H1 (cell line): ENCODE measurements around the gene IFITM10. TPM values are rescaled to one million over a fixed set of nuclear protein-coding genes. Genes with fewer than 3 reads are reported as not detected.

Experiments used
- CTCF ChIA-PET: fragments of 300-600 bp; sonication (Branson Sonifier 250); formaldehyde crosslinking; loops from one replicate; lab custom pipeline; 2021; ENCODE audit not compliant: partially characterized antibody; lab: Charles Lee
- POLR2A ChIA-PET: fragments of 300-600 bp; sonication (Branson Sonifier 250); formaldehyde crosslinking; loops from one replicate; lab custom pipeline; 2021; ENCODE audit warnings: inconsistent platforms; ENCODE audit not compliant: partially characterized antibody; lab: Charles Lee
- DNase-seq, 2 experiments: peaks; one replicate each; pipeline versions ENCODE4 v3.0.0 to v3.0.0-alpha.2; 2010 to 2022; ENCODE audit warnings: low spot score in 2 of 2, low read depth in 1 of 2, mixed read lengths in 1 of 2
- FAIRE-seq: peaks from 2 replicates; lab custom pipeline; 2011; peaks lifted over from hg19 to GRCh38; lab: Jason Lieb, UNC
- H2AFZ ChIP-seq: 2 replicates; pipeline ENCODE4 v1.8.1; 2012; ENCODE audit warnings: low read length, inconsistent platforms
- H2AK5ac ChIP-seq: 2 replicates; pipeline ENCODE4 v1.6.1; 2013; ENCODE audit warnings: low read depth, low read length
- H2BK120ac ChIP-seq: replicated peaks from 2 replicates; pipeline ENCODE3; 2013; ENCODE audit warnings: low read depth, low read length, inconsistent platforms
- H2BK12ac ChIP-seq: 2 replicates; pipeline ENCODE4 v1.6.1; 2013; ENCODE audit warnings: low read depth, low read length
- H2BK15ac ChIP-seq: 2 replicates; pipeline ENCODE4 v1.6.1; 2013; ENCODE audit warnings: low read length
- H2BK20ac ChIP-seq: 2 replicates; pipeline ENCODE4 v1.6.1; 2013; ENCODE audit warnings: low read length
- H2BK5ac ChIP-seq: 2 replicates; pipeline ENCODE4 v1.6.1; 2013; ENCODE audit warnings: low read depth, low read length
- H3K14ac ChIP-seq: 2 replicates; pipeline ENCODE4 v1.6.1; 2013; ENCODE audit warnings: inconsistent platforms; ENCODE audit not compliant: insufficient read length
- H3K18ac ChIP-seq: 2 replicates; pipeline ENCODE4 v1.6.1; 2013; ENCODE audit warnings: low read length; ENCODE audit errors: extremely low read depth
- H3K23ac ChIP-seq: 2 replicates; pipeline ENCODE4 v1.6.1; 2013; ENCODE audit warnings: inconsistent platforms; ENCODE audit not compliant: insufficient read length
- H3K23me2 ChIP-seq: 2 replicates; pipeline ENCODE4 v1.6.1; 2013; ENCODE audit warnings: low read depth, low read length
- H3K27ac ChIP-seq: 2 replicates; pipeline ENCODE4 v1.6.1; 2011; ENCODE audit warnings: low read depth, low read length, inconsistent platforms
- H3K27me3 ChIP-seq, 4 experiments: replicated peaks in 1 of 4; 1 replicate in 1 of 4; 2 replicates in 3 of 4; pipeline versions ENCODE4 v1.6.1 to v1.8.1; 2011 to 2013; ENCODE audit warnings: low read length in 3 of 4, mild to moderate bottlenecking in 3 of 4, inconsistent platforms in 2 of 4, mixed read lengths in 2 of 4, moderate library complexity in 1 of 4; ENCODE audit not compliant: control insufficient read depth in 3 of 4, insufficient read depth in 3 of 4; ENCODE audit errors: extremely low read depth in 1 of 4
- H3K36me3 ChIP-seq, 4 experiments: 2 replicates each; pipeline versions ENCODE4 v1.6.1 to v1.8.1; 2011 to 2013; ENCODE audit warnings: mild to moderate bottlenecking in 4 of 4, low read length in 3 of 4, moderate library complexity in 2 of 4, control low read depth in 1 of 4, inconsistent platforms in 1 of 4; ENCODE audit not compliant: insufficient read depth in 4 of 4, control insufficient read depth in 2 of 4
- H3K4ac ChIP-seq: replicated peaks from 2 replicates; pipeline ENCODE3; 2013; ENCODE audit warnings: low read length, low read depth, mixed read lengths, inconsistent platforms; ENCODE audit not compliant: insufficient read length
- H3K4me1 ChIP-seq, 4 experiments: replicated peaks in 1 of 4; 1 replicate in 1 of 4; 2 replicates in 3 of 4; pipeline versions ENCODE4 v1.6.1 to v1.8.1; 2011 to 2013; ENCODE audit warnings: low read length in 3 of 4, inconsistent platforms in 2 of 4, mixed read lengths in 1 of 4; ENCODE audit not compliant: insufficient read depth in 4 of 4, control insufficient read depth in 3 of 4
- H3K4me2 ChIP-seq, 2 experiments: 2 replicates each; pipeline versions ENCODE4 v1.6.1 to v1.8.1; 2011 to 2013; ENCODE audit warnings: low read depth in 2 of 2, low read length in 2 of 2, control low read depth in 1 of 2, inconsistent platforms in 1 of 2, mild to moderate bottlenecking in 1 of 2; ENCODE audit not compliant: insufficient read depth in 1 of 2
- H3K4me3 ChIP-seq, 4 experiments: fragments of 200-600, 300-600 bp in 1 of 4; sonication (generic), shearing (Covaris generic), sonication (Bioruptor Twin) in 1 of 4; 2 replicates each; pipeline versions ENCODE4 v1.5.1 to v1.8.1; 2011 to 2016; ENCODE audit warnings: low read length in 4 of 4, low read depth in 3 of 4, control low read depth in 2 of 4, inconsistent platforms in 2 of 4, mild to moderate bottlenecking in 2 of 4, mixed read lengths in 1 of 4, moderate library complexity in 1 of 4; ENCODE audit not compliant: insufficient read depth in 2 of 4; ENCODE audit errors: extremely low read depth in 1 of 4
- H3K56ac ChIP-seq: replicated peaks from 2 replicates; pipeline ENCODE3; 2013; ENCODE audit warnings: low read depth, mild to moderate bottlenecking, mixed read lengths, low read length, inconsistent platforms; ENCODE audit not compliant: insufficient read length
- H3K79me1 ChIP-seq: 2 replicates; pipeline ENCODE4 v1.6.1; 2013; ENCODE audit warnings: low read depth, low read length, control low read depth
- H3K79me2 ChIP-seq, 2 experiments: 2 replicates each; pipeline versions ENCODE4 v1.6.1 to v1.8.1; 2012 to 2013; ENCODE audit warnings: low read length in 2 of 2, mild to moderate bottlenecking in 2 of 2, inconsistent platforms in 1 of 2; ENCODE audit not compliant: insufficient read depth in 2 of 2, control insufficient read depth in 1 of 2
- H3K9ac ChIP-seq, 4 experiments: replicated peaks in 1 of 4; 1 replicate in 1 of 4; 2 replicates in 3 of 4; pipeline versions ENCODE4 v1.6.1 to v1.8.1; 2011 to 2013; ENCODE audit warnings: low read depth in 3 of 4, low read length in 3 of 4, control low read depth in 2 of 4, mild to moderate bottlenecking in 2 of 4, moderate library complexity in 2 of 4, inconsistent platforms in 1 of 4; ENCODE audit errors: extremely low read depth in 1 of 4
- H3K9me3 ChIP-seq, 2 experiments: 2 replicates each; pipeline versions ENCODE4 v1.6.1 to v1.8.1; 2012 to 2013; ENCODE audit warnings: mild to moderate bottlenecking in 2 of 2, moderate library complexity in 2 of 2, control low read depth in 1 of 2, inconsistent platforms in 1 of 2, low read depth in 1 of 2, low read length in 1 of 2, mixed read lengths in 1 of 2; ENCODE audit not compliant: insufficient read depth in 2 of 2
- H4K20me1 ChIP-seq, 2 experiments: replicated peaks in 1 of 2; 2 replicates each; pipeline versions ENCODE3 to v1.8.1; 2011 to 2013; ENCODE audit warnings: inconsistent platforms in 2 of 2, low read length in 2 of 2, mild to moderate bottlenecking in 1 of 2; ENCODE audit not compliant: insufficient read depth in 2 of 2, control insufficient read depth in 1 of 2
- H4K5ac ChIP-seq: 2 replicates; pipeline ENCODE4 v1.6.1; 2013; ENCODE audit warnings: low read length, low read depth, mixed read lengths, inconsistent platforms; ENCODE audit not compliant: insufficient read length
- H4K8ac ChIP-seq: 2 replicates; pipeline ENCODE4 v1.8.0; 2013; ENCODE audit warnings: mild to moderate bottlenecking, moderate library complexity, low read length, inconsistent platforms; ENCODE audit not compliant: insufficient read depth; ENCODE audit errors: extremely low read depth
- H4K91ac ChIP-seq: replicated peaks from 2 replicates; pipeline ENCODE3; 2013; ENCODE audit warnings: low read length, mixed read lengths, inconsistent platforms; ENCODE audit not compliant: insufficient read length
- ASH2L ChIP-seq: fragments of 200-600, 300-600 bp; sonication (generic); IDR thresholded peaks from one replicate; pipeline ENCODE4 v1.7.1; 2017; ENCODE audit warnings: low read length
- ATF2 ChIP-seq: IDR thresholded peaks from 2 replicates; pipeline ENCODE4 v1.6.1; 2012; ENCODE audit warnings: low read length, inconsistent platforms
- BACH1 ChIP-seq: IDR thresholded peaks from 2 replicates; pipeline ENCODE4 v1.6.1; 2012; ENCODE audit warnings: low read length, improper control_type of control experiment
- FOSL1 ChIP-seq: IDR thresholded peaks from 2 replicates; pipeline ENCODE4 v1.6.1; 2011; ENCODE audit warnings: mild to moderate bottlenecking, low read depth, low read length, moderate library complexity; ENCODE audit not compliant: insufficient read depth
- HDAC6 ChIP-seq: IDR thresholded peaks from one replicate; pipeline ENCODE4 v1.7.1; 2012; ENCODE audit warnings: low read depth, mild to moderate bottlenecking, inconsistent platforms, low read length, moderate library complexity
- SIRT6 ChIP-seq: IDR thresholded peaks from one replicate; pipeline ENCODE4 v1.7.1; 2012; ENCODE audit warnings: low read length, inconsistent platforms
- WGBS, 2 experiments: shearing (Covaris generic) in 1 of 2; methylation state at CpG; one replicate each; pipeline versions ENCODE4 v1.1.6 to v1.1.7; 2013 to 2015; ENCODE audit warnings: low lambda C conversion rate in 2 of 2, mixed read lengths in 2 of 2, inconsistent platforms in 1 of 2, low coverage in 1 of 2, missing lambda C conversion rate in 1 of 2; ENCODE audit not compliant: insufficient replicate concordance in 2 of 2, insufficient coverage in 1 of 2, insufficient read length in 1 of 2; ENCODE audit errors: extremely low coverage in 1 of 2, missing lambda C conversion rate in 1 of 2; 5-methylcytosine and 5-hydroxymethylcytosine counted together
- polyA plus RNA-seq, 7 experiments: library from polyadenylated mRNA; depleted of rRNA in 3 of 7; stranded (reverse) in 5 of 7; unstranded in 2 of 7; fragments of >200 nt in 5 of 7; fragments of 200-250 nt in 2 of 7; gene quantifications; 1 replicate in 5 of 7; 2 replicates in 1 of 7; 4 replicates in 1 of 7; pipeline versions ENCODE4 v1.2.1 to v1.2.3, GENCODE V29; 2011 to 2013; ENCODE audit warnings: missing spikeins in 2 of 7, mixed read lengths in 2 of 7
- total RNA-seq: library from RNA; stranded (reverse); fragmentation: NEBNext Ultra II Directional; extraction: Animal tissue kit (Norgen Biotek cat#: 25700); gene quantifications from 2 replicates; pipeline ENCODE4 v1.2.1, GENCODE V29; 2021

Gene IFITM10
- total and polyA plus RNA-seq, 2 of the 8 experiments (the other 6 are each of a cell fraction or from before 2014, with no cell fraction given), result 0.08 to 0.22 TPM

- Histone ChIP-seq H3K36me3 (no peaks in the 10 kb centered on the region), H3K4ac (peak overlapping the region; percentile 30), H3K27ac (no peak overlapping the region; the same call in 1 of the 2 replicates), H3K4me3 (no peak overlapping the region), H2BK12ac (peak overlapping the region; percentile 90; the same call in 1 of the 2 replicates), H3K56ac (no peak overlapping the region), H3K9ac (no peak overlapping the region), H2BK15ac (peak overlapping the region; percentile 88; the same call in 1 of the 2 replicates), H2AK5ac (peak overlapping the region; percentile 82; the same call in 1 of the 2 replicates), H3K79me2 (no peaks in the 10 kb centered on the region), H3K23me2 (peaks cover 3% of the 10 kb centered on the region; the same call in 1 of the 2 replicates), H3K79me1 (no peaks in the 10 kb centered on the region), H4K5ac (peak overlapping the region; percentile 61), H3K23ac (no peak overlapping the region), H2AFZ (no peak overlapping the region), H3K27me3 (no peaks in the 10 kb centered on the region), H4K91ac (peak overlapping the region; percentile 98), H2BK120ac (peak overlapping the region; percentile 68), H4K8ac (no peak overlapping the region; the same call in 1 of the 2 replicates), H4K20me1 (no peaks in the 10 kb centered on the region), H3K4me2 (peak overlapping the region in 1 of 2 experiments; percentile 40; a peak in 1 of 4 replicates), H3K4me1 (peaks cover 5 to 17% (median 11%) of the 10 kb centered on the region in 4 experiments), H3K18ac (peak overlapping the region; percentile 99), H2BK5ac (peak overlapping the region; percentile 79), H2BK20ac (peak overlapping the region; percentile 97; the same call in 1 of the 2 replicates), H3K9me3 (no peaks in the 10 kb centered on the region), H3K14ac (no peak overlapping the region)
- ChIA-PET POLR2A (interaction anchor here (0.8 to 1.6 kb wide), 4 partner anchors 7 to 51 kb away, joined by 3 to 6 read pairs (median 4); partner anchors contain the start of gene CTSD), CTCF (interaction anchor here (1.1 to 4.1 kb wide), 5 partner anchors 9 to 378 kb away, joined by 3 to 16 read pairs (median 6); no protein-coding TSS in a partner anchor)
- FAIRE-seq (no peak), DNase-seq (no peak)
- WGBS, 2 experiments, result 91% methylated on average over 10 of the region's 10 CpGs; no CpG with 5 or more reads in 1 of the 2 experiments
- TF ChIP-seq BACH1, result no peak
- no peak for TF ChIP-seq ASH2L
- no peak for TF ChIP-seq SIRT6
- no peak for TF ChIP-seq ATF2
- TF ChIP-seq FOSL1, result no peak
- TF ChIP-seq HDAC6, result no peak
Measured at GRCh38 chr11:1773131-1773993, 23.0 kb upstream of the IFITM10 start.
